HG03025 (cell line): Measurements from ENCODE around the gene TFCP2L1.
"Not testable (repeated sequence)": the region's sequence is repeated elsewhere in the genome, so short reads cannot be mapped to it uniquely, and the experiment has no call there.

Experiments used
- ATAC-seq: cut with Tn5 transposase; IDR thresholded peaks from one replicate; pipeline ENCODE4 v1.9.1; 2021; ENCODE audit warnings: mild to moderate bottlenecking, moderate library complexity; ENCODE audit not compliant: unreplicated experiment, low FRiP score

The TFCP2L1 gene, protein sequence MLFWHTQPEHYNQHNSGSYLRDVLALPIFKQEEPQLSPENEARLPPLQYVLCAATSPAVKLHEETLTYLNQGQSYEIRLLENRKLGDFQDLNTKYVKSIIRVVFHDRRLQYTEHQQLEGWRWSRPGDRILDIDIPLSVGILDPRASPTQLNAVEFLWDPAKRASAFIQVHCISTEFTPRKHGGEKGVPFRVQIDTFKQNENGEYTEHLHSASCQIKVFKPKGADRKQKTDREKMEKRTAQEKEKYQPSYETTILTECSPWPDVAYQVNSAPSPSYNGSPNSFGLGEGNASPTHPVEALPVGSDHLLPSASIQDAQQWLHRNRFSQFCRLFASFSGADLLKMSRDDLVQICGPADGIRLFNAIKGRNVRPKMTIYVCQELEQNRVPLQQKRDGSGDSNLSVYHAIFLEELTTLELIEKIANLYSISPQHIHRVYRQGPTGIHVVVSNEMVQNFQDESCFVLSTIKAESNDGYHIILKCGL

DNA sequence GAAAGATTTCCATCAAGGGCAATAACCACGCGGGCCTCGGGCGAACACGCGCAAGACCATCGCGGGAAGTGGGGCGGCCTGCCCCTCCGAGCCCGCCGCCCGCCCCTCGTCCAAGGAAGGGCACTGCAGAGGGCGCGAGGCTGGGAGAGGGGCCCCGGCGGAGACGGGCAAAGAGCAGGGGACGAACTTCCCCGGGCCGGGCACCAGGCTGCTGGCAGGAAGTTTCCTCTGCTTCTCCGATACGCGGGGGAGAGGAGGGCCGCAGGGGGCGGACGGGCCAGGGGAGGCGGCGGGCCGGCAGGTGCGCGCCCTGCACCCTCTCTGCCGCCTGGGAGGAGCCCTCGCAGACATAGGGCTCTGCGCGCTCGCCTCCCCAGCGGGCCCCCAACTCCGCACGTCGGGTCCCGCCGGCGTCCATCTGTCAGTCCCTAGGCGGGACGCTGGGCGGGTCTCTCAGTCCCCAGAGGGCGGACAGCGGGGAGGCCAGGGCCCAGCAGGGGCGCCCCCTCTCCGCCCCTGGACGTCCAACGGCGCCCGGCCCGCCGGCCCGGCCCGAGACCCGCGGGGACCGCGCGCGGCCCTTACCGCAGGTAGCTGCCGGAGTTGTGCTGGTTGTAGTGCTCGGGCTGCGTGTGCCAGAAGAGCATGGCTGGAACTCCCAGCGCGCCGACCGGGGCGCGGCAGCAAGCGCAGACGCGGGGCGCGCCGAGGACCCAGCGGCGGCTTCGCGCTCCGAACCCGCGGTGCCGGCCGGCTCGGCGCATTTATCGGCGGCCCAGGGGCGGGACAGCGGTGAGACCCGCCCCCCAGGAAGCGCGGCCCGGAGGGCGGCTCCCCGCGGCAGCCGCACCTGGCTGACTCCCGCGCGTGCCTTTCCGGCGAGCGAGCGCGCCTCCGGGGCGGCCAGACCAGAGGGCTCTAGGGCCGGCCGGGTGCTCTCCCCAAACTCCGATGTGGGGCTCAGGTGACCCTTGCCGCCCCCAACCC is at the start of gene TFCP2L1:
TFCP2L1 (minus strand) TSS at position 740 of the 987 bp plus-strand sequence; CDS start at position 647, 93 bp downstream.
- no peak for ATAC-seq

DNA sequence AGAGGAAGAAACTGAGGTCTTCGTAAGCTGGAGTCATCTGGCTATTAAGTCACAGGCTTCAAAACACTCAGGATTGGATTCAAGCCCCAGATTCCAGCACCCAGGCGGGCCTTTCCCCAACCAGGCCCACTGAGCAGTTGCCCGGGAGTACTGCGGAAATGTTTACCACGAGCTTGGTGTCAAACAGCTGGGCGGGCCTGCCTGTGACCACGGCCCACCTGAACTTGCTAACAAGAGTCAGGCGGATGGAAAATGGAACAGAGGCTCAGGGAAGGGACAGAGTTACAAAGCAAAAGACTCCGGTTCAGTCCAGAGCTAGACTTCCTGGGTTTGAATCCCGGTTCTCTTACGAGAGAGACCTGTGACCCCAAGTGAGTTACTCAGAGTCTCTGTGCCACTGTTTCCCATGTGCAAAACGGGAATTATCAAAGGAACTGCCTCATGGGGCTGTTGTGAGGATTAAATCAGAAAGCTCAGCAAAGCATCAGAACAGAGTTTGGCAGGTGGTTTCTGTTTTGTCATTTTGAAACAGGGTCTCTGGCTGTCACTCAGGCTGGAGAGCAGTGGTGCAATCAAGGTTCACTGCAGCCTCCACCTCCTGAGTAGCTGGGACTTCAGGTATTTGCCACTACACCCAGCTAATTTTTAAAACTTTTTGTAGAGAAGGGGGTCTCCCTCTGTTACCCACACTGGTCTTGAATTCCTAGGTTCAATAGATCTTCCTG is 49.0 kb upstream of the TFCP2L1 start:
- ATAC-seq = no peak

- ATAC-seq = no peak
Observed at GRCh38 chr2:121333231-121333630, 48.2 kb upstream of the TFCP2L1 start.

DNA sequence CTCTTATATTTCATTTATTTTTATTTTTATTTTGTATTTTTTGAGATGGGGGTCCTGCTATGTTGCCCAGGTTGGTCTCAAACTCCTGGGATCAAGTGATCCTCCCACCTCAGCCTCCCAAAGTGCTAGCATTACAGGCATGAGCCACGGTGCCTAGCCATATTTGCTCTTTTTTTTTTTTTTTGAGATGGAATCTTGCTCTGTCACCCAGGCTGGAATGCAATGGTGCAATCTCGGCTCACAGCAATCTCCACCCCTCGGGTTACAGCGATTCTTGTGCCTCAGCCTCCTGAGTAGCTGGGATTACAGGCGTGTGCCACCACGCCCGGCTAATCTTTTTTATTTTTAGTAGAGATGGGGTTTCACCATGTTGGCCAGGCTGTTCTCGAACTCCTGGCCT is 46.3 kb upstream of the TFCP2L1 start:
- ATAC-seq = not testable (repeated sequence)

- no peak for ATAC-seq
Observed at GRCh38 chr2:121330921-121331320, 45.9 kb upstream of the TFCP2L1 start.

DNA sequence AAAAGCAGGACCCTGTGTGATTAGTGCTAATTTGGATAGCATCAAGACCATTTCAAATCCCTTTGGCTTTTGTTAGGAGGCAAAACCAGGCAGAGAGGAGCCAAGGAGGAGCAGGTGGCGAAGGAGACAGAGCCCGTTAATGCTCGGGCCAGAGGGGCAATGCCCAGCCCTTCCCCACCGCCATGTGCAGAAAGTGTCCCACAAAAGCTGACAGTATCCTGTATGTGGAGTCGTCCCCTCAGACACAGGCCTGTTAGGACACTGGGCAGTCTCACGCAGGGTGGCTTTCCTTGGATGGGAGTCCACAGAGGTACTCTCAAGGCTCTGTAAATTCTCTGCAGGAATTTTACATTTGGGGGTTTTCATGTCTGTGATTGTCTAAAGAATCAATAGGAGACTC is 44.8 kb upstream of the TFCP2L1 start:
- ATAC-seq = no peak

GRCh38 chr2:121326628-121327027 is 41.6 kb upstream of the TFCP2L1 start:
- ATAC-seq = no peak

- ATAC-seq = no peak
Observed at GRCh38 chr2:121324601-121325000, 39.6 kb upstream of the TFCP2L1 start.

GRCh38 chr2:121321476-121321875 is 36.5 kb upstream of the TFCP2L1 start:
- no peak for ATAC-seq

- ATAC-seq = no peak
Observed at GRCh38 chr2:121319941-121320340, 34.9 kb upstream of the TFCP2L1 start.

DNA sequence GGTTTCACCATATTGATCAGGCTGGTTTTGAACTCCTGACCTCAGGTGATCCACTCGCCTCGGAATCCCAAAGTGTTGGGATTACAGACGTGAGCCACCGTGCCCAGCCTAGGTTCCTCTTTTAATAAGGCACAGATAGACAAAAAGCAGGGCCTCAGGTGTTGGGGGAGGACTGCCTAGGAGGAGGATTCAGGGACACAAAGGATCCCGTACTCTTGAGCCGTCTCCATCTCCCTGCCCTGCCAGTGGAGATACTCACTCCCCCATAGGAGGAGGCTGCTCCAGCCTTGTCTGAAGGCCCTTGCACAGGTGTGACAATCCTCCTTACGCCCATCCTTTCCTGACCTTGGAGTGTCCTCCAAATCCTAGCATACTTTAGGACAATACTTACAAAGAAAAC is 32.0 kb upstream of the TFCP2L1 start:
- no peak for ATAC-seq

- ATAC-seq = not testable (repeated sequence)
Observed at GRCh38 chr2:121313701-121314100, 28.7 kb upstream of the TFCP2L1 start.

- no peak for ATAC-seq
Observed at GRCh38 chr2:121309801-121310200, 24.8 kb upstream of the TFCP2L1 start.

GRCh38 chr2:121309323-121309722 is 24.3 kb upstream of the TFCP2L1 start:
- ATAC-seq = no peak

DNA sequence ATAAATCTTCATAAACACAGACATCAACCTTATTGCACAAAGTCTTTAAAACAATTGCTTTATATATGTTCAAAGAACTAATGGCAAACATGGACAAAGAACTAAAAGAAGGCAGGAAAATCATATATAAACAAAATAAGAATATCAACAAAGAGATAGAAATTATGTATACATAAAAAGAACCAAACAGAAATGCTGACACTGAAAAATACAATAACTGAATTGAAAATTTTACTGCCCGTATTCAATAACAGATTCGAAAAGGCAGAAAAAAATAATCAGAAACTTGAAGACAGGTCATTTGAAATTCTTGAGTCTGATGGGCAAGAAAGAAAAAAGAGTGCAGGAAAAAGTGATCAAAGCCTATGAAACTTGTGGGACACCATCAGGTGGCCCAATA is 22.0 kb upstream of the TFCP2L1 start:
- ATAC-seq = no peak

DNA sequence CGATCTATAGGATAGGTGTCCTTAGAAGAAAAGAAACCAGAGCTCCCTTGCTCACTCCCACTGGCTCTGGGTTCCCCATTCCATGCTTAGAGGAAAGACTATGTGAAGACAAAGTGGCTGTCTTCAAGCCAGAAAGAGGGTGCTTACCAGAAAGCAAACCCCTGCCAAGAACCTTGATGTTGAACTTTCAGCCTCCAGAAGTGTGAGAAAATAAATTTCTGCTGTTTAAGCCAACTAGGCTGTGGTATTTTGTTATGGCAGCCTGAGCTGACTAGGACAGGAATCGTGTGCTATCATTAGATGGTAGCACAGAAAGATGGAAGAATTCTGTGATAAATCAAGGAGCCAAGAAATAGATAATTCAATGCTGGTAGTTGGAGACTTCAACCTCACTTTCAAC is 19.9 kb upstream of the TFCP2L1 start:
- ATAC-seq = no peak

- no peak for ATAC-seq
Observed at GRCh38 chr2:121303531-121304263, 18.7 kb upstream of the TFCP2L1 start.

DNA sequence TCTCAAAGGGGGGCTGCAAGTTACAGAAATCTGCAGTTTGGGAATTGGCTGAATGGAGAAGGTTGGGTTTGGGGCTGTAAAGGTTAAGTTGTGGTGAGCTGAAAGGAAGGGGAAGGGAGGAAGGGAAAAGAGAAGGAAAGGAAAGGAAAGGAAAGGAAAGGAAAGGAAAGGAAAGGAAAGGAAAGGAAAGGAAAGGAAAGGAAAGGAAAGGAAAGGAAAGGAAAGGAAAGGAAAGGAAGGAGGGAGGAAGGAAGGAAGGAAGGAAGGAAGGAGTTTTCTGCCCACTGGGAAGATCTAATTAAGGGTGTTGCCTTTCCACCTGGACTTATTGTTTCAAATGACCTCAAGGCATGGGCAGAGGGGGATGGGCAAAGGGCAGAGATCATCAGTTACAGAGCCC is 16.2 kb upstream of the TFCP2L1 start:
- ATAC-seq = not testable (repeated sequence)

DNA sequence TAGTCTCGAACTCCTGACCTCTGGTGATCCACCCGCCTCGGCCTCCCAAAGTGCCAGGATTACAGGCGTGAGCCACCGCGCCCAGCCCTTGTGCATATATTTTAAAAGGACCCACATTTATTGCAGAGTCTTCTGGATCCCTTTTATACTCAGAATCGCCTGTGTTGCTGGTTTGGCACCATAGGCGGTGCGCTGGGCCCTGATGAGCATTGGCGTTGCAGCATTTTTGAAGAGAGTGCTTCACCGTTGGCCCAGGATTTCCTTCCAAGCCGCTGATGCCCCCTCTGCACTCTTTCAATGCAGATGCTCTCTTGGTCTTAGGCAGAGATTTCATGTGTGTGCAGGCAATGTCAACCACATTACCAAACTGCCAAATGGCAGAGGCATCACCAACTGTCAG is 13.5 kb upstream of the TFCP2L1 start:
- no peak for ATAC-seq

DNA sequence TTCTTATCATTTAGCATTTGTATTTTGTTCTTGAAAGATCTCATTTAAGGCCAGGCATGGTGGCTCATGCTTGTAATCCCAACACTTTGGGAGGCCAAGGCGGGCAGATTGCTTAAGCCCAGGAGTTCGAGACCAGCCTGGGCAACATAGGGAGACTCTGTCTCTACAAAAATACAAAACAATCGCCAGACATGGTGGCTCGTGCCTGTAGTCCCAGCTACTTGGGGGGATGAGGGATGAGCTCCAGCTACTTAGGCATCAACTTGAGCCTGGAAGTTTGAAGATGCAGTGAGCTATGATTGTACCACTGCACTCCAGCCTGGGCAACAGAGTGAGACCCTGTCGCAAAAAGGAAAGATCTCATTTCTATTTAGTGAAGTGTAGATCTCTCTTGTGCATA is 12.9 kb upstream of the TFCP2L1 start:
- not testable (repeated sequence) for ATAC-seq
